ENCODE data around the gene ATF7.
"Not testable (repeated sequence)": the region's sequence is repeated elsewhere in the genome, so short reads cannot be mapped to it uniquely, and the experiment has no call there.

Gene ATF7

GRCh38 chr12:53564278-53564677, 61.9 kb downstream of the ATF7 start:
- DNase-seq: no peak

DNA sequence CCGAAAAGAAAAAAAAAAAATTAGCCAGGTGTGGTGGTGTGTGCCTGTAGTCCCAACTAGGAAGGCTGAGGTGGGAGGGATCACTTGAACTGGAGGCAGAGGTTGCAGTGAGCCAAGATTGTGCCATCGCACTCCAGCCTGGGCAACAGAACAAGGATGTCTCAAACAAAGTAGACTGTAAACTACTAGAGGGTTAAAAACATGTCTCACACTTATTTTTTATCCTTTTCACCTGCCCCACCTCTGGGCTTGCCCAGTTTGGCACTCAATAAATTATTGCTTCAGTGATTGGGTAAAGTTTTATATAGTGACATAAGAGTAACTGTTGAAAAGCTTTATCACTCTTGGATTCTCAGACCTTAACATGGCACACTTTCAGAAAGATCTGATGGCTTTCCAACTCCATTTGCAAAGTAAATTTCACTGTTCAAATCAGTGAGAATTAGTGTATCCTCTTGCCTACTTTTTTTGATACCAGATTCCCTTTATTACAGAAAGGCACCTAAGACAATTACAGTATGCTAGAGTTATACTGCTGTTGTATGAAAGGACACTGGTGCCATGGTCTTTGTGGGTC, 62.6 kb downstream of the ATF7 start:
- DNase-seq: no peak

DNA sequence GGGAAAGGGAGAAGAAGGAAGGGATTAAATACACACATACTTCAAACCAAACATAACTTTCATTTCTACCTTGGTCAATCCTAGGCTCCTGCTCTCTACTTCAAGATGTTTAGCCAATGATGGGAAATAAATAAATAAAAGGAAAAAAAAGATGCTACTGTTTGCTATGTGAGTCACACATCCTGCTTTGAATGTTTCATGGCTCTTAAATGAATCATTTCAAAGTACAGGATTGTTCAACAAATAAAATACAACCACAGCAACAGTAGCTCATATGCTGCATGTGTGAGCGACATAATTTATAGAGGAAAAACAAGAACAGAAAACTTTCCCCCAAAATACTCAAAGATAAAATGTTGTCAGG, 64.6 kb downstream of the ATF7 start:
- DNase-seq: no peak

DNA sequence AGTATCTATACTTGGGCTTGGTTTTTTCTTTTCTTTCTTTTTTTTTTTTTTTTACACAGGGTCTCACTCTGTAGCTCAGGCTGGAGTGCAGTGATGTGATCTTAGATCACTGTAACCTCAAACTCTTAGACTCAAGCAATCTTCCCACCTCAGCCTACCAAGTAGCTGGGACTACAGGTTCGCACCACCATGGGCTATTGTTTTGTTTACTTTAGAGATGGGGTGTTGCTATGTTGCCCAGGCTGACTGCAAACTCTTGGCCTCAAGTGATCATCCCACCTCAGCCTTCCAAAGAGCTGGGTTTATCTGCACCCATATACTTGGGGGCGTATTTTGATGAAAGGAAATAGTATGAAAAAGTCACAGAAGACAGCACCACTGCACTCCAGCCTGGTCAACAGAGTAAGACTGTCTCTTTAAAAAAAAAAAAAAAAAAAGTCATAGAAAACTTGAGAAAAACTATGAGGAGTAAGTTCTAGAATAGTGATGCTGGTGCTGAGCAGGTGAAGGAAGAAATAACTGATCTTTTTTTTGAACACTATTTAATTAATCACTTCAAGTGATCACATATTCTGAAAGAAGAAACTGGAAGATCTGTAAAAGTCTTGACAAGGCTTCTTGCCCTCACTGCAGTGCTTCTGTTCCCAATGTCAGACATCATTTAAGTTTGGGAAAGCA, 65.1 kb downstream of the ATF7 start:
- no peak for DNase-seq

DNA sequence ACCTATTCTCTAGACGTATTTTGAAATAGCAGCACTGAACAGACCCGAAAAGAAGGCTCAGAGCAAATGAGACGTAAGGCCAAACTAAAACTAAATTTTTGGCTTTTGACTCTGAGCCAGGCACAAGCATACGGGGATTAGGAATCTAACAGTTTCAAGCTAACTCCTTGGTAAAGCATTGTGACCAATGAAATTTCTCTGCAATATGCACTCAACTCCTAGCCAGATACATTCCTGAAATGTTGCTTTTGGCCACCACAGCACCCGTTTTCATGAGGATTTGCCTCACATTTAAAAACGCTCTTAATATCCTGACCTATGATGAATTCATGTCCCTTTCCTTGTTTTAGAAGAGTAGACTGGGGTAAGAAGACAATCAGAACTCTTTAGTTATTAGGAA, 65.8 kb downstream of the ATF7 start:
- DNase-seq: no peak

- DNase-seq: no peak
Observed at GRCh38 chr12:53558631-53559030, 67.6 kb downstream of the ATF7 start.

DNA sequence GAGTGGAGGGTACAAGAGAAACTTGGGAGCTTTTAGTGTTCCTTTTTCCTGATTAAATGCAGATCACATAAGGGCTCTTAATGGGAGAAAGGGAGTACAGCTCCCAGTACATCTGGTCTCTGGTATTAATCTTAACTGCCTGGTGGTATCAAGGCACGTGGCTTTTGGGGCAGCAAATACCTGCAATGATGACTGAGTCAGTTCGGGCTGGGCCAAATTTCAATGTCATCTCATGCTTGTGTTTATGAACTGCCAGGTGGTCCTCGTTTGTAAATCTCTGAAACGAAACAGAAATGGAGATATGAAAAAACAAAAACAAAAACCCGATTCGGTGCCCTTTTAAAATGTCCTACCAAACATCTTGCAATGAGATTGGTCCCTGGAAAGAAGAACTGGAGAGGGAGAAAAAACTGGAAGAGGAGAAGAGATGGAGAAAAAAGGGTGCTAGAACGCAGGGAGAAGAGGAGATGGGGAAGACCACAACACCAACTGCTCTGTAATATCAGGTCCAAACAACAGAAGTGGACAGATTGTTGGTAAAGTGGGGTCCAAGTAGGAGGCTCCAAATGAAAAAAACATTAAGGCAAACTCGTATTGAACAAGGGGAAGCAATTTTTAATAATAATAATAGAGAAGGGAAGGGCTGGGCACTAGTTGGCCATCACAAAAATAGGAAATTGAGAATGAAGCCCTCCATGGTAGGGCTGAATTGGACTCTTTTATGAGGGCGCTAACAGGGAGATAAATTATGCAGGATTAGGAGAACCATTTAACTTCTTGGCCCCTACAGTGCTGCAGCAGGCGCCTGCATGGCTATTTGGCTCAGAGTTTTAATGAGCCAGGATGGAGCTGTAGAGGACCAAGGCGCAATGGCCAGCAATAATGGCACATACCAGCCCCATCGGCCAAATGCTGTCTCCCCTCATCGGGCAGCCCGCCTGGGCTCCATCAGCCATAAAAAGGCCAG, 73.5 kb downstream of the ATF7 start:
- DNase-seq: no peak

DNA sequence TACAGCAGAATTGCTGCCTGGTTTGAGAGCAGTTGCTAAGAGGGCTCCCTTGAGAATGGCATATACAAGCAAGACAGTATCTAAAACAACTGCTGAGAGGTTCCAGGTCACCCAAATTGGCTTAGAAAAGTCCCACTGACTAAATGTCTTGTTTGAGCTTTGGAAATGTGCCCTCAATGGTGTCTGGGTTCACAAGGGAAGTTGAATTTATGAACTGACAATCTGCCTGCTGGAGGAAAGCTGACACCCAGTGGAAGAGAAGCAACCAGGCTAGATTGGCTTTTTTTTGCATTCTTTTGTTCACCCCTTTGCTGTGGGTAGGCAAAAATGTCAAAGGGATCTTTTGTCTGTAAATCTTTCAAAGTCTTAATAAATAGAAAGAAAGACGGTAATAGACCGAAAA, 74.3 kb downstream of the ATF7 start:
- no peak for DNase-seq

DNA sequence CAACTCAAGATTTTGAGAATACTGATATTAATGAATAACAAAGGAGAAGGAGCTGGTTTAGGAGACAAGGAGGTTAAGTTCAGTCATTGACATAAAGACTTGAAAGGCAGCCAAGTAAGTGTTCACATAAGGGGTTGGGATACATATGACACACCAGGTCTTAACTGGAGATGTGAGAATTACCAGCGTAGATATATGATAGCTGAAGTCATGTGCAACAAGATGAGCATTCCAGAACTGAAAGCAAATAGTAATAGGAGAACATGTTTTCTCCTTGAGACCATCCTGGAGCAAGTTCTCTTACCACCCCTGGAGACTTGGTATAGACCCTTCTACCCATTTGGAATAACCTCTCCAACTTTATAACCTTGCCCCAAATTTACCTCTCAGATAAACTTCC, 75.6 kb downstream of the ATF7 start:
- no peak for DNase-seq

GRCh38 chr12:53550131-53550530, 76.1 kb downstream of the ATF7 start:
- not testable (repeated sequence) for DNase-seq

- not testable (repeated sequence) for DNase-seq
Observed at GRCh38 chr12:53548354-53548753, 77.8 kb downstream of the ATF7 start.

GRCh38 chr12:53543539-53543938, 82.6 kb downstream of the ATF7 start:
- DNase-seq: peak; percentile 5

GRCh38 chr12:53539526-53539925, 86.7 kb downstream of the ATF7 start:
- no peak for DNase-seq

DNA sequence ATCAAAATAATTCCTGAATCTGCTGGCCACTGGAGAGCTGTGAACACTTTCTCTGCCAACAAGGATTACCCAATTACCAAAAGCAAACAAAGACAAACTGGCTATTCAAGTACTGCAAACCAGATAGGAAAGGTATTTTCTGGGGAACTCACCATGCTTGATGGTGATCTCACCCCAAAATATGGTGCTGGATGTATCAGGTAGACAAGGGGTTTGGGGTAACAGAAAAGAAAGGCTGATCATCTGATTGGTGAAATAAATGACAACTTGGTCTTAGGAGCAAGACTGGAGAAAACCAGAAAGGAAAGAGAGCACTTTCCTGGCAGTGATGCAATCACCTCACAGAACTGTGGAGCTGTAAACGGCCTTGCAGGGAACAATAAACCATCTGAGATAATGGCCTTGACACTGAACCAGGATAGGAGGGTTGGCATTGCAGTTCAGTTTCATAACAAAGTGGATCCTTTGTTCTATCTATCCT, 87.9 kb downstream of the ATF7 start:
- DNase-seq: no peak

DNA sequence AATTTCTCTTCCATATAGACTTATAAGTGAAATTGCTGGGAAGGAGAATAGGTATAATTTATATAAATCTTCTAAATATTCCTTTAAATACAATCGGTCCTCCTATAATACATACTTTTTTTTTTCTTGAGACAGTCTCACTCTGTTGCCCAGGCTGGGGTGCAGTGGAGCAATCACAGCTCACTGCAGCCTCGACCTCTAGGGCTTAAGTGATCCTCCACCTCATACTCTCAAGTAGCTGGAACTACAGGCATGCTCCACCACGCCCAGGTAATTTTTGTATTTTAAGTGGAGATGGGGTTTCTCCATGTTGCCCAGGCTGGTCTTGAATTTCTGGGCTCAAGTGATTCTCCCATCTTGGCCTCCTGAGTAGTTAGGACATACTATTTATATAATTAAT, 89.2 kb downstream of the ATF7 start:
- no peak for DNase-seq

DNA sequence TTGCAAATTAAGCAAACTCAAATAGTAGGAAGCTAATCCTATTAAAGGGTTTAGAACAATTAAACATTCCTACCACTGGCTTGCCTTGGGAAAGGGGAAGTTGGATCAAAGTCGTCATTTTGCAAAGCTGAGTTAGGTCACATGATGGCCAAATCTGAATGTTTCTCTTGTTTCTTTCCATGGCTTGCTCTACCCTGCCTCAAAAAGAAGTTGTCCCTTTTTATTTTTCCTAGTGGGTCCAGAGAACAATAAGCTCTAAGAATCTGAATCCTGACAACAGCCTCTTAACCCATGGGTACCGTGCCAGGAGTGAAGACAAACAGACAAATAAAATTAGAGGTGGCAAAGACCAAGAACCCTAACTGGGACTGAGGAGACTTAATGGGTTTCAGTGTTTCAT, 92.7 kb downstream of the ATF7 start:
- no peak for DNase-seq

- DNase-seq: no peak
Observed at GRCh38 chr12:53532524-53533445, 93.4 kb downstream of the ATF7 start.

DNA sequence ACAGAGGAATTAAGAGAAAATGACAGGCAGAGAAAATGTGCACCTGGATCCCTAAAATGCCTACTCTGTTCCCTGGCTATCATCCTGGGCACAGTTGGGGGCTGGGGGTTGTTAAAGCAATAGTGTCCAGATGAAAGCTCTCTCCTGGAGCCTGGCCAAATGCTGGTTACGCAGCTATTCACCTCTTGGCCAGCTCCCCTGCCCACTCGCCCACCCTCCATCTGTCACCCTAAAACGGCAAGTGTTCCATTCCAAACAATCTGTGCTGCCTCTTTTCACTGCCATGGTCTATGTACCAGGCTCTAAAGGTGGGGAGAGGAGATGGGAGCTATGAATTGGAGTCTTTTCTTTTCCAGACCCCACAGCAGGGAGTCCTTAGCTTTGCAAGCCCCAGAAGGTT, 94.2 kb downstream of the ATF7 start:
- DNase-seq: no peak

- DNase-seq: no peak
Observed at GRCh38 chr12:53530920-53531319, 95.3 kb downstream of the ATF7 start.

DNA sequence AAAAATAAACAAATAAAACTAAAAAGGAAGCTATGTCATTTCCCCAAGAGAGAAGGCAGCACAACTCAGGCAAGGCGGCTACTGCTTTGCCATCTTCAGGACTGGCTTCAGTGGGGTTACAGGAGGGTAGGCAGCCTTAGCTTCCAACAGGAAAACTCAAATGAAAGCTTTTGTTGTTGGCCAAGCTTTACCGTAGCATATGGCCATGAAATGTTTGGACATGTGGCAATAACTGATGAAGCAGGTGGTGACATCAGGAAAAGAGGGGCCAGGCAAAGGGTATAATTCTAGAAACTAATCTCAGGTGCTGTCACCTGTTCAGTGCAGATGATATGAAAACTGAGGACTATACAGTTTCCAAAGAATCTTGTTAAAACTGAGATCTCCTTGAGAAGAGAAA, 96.1 kb downstream of the ATF7 start:
- DNase-seq: no peak

DNA sequence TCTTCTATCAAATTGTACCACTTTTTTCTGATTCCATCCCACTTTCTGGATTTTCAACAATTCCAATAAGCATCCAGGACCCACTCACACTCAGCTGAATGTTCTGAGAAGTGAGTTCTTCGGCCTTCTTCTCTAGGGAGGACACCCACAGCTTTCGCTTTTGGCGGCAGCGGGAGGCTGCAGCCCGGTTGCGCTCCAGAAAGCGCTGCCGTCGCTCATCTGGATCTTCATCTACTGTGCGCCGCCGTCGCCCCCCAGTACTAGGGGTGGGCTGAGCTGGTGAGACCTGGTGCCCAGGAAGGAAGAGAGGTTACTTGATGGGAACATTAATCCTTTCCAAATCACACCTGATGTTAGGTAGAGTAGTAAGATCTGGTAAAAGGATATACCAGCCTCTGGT, 101.7 kb downstream of the ATF7 start:
- DNase-seq: no peak

DNA sequence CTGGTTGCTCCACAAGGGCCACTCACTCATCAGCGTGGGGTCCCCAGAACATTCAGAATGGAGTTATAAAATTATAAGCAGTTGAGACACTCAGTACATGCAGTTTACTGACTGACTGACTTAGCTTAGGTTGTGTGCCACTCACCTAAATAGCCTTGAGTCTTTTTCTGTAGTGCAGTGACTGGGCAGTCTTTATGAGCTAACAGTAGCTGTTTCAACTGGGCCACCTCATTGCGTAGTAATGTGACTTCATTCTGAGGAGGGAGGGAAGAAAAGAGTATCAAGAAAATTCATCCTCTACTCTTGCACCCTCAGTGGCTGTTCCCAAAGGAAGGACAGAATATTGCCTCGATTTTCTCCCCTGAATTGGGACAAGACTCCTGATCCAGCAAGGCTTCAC, 103.1 kb downstream of the ATF7 start:
- no peak for DNase-seq

DNA sequence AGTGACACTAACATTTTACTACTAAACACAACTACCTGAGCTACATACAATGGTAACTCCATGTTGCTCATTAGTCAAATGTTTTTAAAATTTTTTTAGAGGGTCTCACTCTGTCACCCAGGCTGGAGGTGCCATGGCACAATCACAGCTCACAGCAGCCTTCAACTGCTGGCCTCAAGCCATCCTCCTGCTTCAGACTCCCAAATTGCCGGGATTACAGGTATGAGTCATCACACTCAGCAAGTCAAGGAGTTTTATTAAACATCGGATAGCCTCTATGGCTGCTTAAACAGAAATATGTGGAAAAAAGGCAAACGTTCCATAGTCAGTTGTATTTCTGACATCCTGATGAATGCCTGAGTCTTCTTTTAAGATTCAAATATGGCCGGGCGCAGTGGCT, 107.8 kb downstream of the ATF7 start:
- no peak for DNase-seq

All from activated effector memory CD4-positive, alpha-beta T cell treated with Interleukin-2 at 50 U/mL for 16 hours (primary cell).